Islet of Langerhans (tissue), 1 donor: Measurements from ENCODE around the gene SAFB2.

Experiments
- FAIRE-seq: peaks from one replicate; lab custom pipeline; 2011; peaks lifted over from hg19 to GRCh38; lab: Jason Lieb, UNC

The SAFB2 gene

DNA sequence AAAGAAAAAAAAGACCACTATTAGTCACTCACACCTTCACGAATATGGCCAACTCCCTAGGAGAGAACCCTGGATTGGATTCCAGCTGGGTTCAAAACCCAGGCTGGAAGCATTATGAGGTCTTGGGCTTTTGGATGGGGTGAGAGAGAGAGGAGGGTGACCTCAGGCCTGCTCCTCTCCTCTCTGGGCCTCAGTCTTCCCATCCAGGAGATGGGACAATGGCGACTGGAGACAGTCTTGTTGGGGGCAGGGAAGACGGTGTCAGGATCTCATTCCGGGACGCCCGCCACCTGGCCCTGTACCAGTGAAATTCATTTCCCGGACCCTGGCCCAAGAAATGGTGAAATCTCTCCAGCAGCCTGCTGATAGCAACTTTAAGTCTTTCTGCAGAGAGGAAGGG lies 81.1 kb downstream of the SAFB2 start:
- FAIRE-seq = no peak

DNA sequence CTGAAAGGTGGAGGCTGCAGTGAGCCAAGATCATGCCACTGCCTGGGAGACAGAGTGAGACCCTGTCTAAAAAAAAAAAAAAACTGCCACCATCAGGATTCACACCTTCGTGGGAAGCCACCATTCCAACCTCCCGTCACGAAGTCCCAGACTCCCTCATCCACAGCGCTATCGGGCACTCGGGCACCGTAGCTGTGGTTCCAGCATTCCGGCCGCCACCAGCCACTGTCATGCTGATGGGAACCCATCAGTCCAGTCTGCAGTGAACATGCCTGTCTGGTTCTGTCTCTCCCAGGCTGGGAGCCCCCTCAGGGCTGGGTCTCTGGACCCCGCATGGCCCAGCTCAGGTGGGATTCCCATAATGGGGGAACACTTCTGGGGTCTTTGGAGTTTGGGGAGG lies 82.4 kb downstream of the SAFB2 start:
- FAIRE-seq = no peak

DNA sequence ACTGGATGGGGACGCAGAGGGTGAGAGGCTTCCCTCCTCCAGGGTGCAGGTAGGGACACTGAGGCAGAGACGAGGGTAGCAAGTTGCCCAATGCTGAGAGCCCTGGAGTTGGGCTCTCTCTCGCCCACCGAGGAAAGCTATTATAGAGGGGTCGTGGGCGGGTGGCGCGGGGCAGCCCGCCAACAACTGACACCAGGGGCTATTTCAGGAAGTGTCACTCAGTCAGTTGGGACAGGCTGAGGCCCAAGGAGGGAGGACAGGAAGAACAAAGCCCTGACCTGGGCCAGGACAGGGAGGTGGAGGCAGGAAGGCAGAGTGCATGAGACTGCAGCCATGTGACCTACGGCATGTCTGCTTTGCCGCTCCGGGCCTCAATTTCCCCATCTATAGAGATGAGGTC lies 84.7 kb downstream of the SAFB2 start:
- FAIRE-seq = no peak
